NCI-H524 (cell line): ENCODE data around the gene NME5.
"Not testable (repeated sequence)": the region's sequence is repeated elsewhere in the genome, so short reads cannot be mapped to it uniquely, and the experiment has no call there.

Experiments
- DNase-seq, 2 experiments: peaks; one replicate each; lab custom pipeline; 2025; lab: John Stamatoyannopoulos, UW

Gene NME5

GRCh38 chr5:138078006-138078643 lies 61.1 kb downstream of the NME5 start:
- no peak for DNase-seq

DNA sequence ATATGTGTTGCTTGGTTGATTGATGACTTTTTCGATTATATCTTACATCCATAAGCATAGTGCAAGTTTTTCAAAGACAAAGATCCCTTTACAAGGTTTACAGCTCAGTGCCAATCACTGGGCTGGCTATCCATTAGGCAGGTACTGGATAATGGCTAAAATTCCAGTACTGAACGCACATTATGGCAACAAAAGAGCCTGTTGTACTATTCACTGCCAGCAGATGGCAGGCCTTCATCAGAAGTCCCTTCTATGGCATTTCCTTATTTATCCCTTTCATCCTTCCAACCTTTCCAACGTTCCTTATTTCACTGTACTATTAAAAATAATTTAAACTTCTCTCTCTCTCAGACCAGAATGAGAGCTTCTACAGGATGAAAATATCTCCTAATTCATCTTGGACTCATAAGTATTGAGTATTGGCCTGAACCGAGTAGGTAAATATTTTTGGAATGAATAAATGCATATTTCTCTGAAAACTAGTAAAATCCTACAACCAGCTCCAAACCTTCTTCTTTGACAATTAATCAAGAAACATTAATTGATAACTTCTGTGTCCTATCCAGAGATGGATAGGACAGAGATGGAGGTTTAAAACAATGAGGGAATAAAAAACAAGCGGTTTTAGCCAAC lies 62.0 kb downstream of the NME5 start:
- DNase-seq, result peak; percentile 25 to 64

DNA sequence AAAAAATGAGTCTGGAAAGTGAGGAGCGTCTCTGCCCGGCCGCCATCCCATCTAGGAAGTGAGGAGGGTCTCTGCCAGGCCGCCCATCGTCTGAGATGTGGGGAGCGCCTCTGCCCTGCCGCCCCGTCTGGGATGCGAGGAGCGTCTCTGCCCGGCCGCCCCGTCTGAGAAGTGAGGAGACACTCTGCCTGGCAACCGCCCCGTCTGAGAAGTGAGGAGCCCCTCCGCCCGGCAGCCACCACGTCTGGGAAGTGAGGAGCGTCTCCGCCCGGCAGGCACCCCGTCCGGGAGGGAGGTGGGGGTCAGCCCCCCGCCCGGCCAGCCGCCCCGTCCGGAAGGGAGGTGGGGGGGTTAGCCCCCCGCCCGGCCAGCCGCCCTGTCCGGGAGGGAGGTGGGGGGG lies 69.2 kb downstream of the NME5 start:
- DNase-seq, result not testable (repeated sequence)

DNA sequence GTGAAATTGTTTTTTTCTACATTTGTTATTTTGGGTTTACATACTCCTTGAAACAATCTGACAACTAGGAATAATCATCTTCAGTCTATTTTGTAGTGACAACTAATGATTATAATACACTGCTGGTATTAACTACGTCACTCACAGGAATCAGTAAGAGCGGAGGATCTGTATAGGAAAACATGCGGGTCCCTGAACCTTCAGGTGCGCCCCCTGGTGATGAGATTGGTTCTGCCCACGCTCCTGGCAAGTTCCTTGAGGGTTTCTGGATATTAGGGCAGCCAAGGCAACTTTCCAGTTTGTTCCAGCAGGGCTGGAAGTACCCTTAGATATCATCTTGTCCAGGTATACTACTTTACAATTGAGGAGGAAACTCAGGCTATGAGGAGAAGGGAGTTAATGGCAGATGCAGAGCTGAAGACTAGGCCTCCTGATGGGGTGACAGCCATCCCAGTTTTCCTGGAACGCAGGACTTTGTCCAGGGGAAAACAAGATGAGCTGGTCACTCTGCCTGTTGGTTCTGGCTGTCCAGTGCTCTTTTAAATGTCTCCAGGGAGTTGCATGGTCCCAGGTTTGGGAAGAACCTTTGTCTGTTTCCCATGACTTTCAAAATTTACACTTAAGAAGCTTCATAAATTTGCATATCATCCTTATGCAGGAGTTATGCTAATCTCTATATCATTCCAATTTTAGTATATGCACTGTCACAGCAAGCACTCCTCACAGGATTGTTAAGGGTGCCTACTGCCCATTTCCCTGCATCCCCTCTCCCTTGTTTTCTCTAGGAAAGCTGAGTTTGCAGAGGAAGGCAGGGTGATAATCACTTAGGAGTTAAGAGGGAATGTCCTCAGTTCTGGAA lies 70.3 kb downstream of the NME5 start:
- DNase-seq, result peak; percentile 22 to 54

DNA sequence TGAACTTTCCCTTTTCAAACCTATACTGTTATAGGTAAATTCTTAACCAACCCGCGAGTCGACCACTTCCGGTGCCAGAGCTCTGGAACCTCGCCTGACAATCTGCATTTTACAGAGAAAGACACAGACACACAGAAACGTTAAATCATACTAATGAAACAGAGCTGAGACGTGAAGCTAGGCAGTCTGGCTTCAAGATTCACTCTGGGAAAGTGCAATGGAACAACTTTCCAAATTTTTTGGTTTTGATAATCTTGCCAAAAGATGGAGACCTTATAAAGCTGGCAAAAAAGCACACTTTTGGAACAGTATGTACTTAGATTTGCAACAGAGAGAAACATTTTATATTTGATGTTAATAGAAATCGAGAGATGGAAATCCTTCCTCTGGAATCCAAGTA lies 71.3 kb downstream of the NME5 start:
- no peak for DNase-seq
